ENCODE results near the gene ATXN2.

- TF ChIP-seq, protein P1, sequence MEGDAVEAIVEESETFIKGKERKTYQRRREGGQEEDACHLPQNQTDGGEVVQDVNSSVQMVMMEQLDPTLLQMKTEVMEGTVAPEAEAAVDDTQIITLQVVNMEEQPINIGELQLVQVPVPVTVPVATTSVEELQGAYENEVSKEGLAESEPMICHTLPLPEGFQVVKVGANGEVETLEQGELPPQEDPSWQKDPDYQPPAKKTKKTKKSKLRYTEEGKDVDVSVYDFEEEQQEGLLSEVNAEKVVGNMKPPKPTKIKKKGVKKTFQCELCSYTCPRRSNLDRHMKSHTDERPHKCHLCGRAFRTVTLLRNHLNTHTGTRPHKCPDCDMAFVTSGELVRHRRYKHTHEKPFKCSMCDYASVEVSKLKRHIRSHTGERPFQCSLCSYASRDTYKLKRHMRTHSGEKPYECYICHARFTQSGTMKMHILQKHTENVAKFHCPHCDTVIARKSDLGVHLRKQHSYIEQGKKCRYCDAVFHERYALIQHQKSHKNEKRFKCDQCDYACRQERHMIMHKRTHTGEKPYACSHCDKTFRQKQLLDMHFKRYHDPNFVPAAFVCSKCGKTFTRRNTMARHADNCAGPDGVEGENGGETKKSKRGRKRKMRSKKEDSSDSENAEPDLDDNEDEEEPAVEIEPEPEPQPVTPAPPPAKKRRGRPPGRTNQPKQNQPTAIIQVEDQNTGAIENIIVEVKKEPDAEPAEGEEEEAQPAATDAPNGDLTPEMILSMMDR (conservative IDR thresholded peaks at IDR 0.05) = no peak
- TF ChIP-seq EZH2 (IDR thresholded peaks at IDR 0.05; ENCODE audit: low read depth) = no peak
Observed at GRCh38 chr12:111408686-111409402, 190.3 kb downstream of the ATXN2 start.
